GM18526 (cell line): ENCODE measurements around the gene MLYCD.

ENCODE experiments used
- POLR2A ChIP-seq: IDR thresholded peaks from 3 replicates; pipeline ENCODE4 v1.6.1; 2011; ENCODE audit not compliant: insufficient read length; ENCODE audit errors: extremely low read depth

MLYCD gene

DNA sequence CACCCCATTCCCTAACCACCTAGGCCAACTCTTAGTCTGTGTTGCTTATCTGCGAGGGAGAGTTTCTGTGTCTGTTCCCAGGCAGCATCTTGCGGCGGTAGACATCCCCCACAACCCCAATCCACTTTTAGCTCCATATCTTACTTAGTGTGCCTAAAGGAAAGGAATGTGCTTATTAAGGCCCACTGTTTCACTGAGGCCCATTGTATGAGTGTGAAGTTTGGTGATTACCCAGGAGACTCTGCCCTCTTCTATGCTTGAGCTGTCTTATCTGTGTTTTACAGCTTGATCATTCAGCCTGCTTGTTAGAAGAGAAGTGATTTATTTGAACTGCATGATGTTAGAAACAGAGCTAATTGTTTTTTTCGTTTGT, 10.3 kb upstream of the MLYCD start:
- no peak for TF ChIP-seq POLR2A

DNA sequence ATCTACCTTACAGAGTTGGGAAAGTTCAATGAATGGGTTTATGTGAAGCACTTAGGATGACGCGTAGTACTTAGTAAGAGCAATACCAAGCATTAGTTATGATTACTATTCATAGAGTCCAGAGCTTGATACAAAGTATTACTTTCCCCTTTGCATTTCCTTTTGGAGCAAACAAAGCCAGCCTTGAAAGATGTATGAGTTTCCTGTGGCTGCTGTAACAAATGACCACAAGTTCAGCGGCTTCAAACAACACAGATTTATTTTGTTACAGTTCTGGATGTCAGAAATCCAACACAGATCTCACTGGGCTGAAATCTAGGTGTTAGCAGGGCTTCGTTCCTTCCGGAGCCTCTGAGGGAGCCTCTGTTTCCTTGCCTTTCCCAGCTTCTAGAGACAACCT, 8.6 kb upstream of the MLYCD start:
- TF ChIP-seq POLR2A = no peak

- no peak for TF ChIP-seq POLR2A
These were observed 7.2 kb upstream of the MLYCD start for GRCh38 chr16:83891742-83892141.

- TF ChIP-seq POLR2A = no peak
These were observed 3.7 kb upstream of the MLYCD start for GRCh38 chr16:83895243-83895642.

DNA sequence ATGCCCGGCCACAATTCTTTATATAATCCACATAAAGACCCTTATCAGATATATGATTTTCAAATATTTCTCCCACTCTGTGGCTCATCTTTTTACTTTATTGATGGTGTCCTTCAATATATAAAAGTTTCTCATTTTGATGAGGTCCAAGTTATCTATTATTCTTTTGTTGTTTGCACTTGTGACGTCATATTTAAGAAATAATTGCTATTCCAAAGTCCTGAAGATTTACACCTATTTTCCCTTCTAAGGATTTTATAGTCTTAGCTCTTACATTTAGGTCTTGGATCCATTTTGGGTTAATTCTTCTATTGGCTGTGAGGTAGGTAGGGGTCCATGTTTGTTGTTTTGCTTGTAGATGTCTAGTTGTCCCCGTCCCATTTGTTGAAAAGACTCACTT, 3.0 kb upstream of the MLYCD start:
- no peak for TF ChIP-seq POLR2A

GRCh38 chr16:83899272-83899897, 470 bp downstream of the MLYCD start:
- TF ChIP-seq POLR2A = no peak

GRCh38 chr16:83899978-83900377, 1.1 kb downstream of the MLYCD start:
- no peak for TF ChIP-seq POLR2A

GRCh38 chr16:83900571-83900970, 1.7 kb downstream of the MLYCD start:
- TF ChIP-seq POLR2A = no peak

DNA sequence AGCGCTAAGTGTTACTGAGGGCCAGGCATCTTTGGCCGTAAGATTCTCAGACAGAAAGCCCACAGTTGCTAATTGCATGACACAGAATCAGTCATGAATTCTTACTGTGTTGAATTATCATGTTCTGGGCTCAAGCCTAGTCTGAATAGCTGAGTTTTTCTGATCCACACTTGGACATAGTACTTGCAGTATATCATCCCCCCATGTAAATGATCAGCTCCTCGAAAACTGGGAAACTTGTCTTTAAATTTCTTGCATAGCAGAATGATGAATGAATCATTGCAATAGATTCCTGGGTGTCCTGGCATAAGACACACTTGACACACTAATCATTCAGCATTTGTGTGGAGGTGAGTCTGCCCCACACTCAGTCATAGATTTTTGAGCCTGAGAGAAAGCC, 2.2 kb downstream of the MLYCD start:
- no peak for TF ChIP-seq POLR2A

DNA sequence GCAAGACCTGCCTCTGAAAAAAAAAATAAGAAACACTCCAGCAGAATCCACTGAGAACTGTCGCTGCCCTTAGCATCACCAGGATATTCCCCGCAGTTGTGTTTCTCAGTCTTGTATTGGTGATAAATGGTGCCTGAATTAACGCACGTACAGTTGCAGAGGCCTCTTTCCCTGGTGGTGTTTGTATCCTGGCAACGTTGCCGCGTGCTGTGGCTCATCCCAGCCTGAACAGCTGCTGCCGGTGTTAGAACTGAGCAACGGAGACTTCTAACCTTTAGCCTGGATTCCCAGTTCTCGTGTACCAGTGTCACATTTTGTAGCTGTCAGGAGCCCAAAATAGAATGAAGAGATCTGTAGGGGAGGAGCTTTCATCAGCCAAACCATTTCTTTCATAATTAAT, 4.8 kb downstream of the MLYCD start:
- no peak for TF ChIP-seq POLR2A

DNA sequence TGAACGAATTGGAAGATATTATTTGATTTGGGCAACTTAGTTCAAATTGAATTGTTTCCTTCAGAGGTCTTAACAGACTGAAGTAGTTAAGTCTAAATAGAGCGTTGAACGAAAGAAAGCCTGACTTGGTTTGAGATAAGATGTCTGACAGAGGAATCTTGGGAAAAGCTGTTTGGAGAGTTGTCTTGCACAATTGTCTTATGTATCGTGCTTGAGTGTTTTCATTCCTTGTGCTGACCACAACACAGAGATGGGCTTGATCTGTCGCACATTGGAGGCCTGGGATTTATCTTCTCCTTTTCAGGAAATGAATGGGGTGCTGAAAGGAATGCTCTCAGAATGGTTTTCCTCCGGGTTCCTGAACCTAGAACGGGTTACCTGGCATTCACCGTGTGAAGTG, 7.8 kb downstream of the MLYCD start:
- TF ChIP-seq POLR2A = no peak

GRCh38 chr16:83907111-83907510, 8.2 kb downstream of the MLYCD start:
- TF ChIP-seq POLR2A = no peak

- TF ChIP-seq POLR2A = no peak
These were observed 8.8 kb downstream of the MLYCD start for GRCh38 chr16:83907631-83908250.

GRCh38 chr16:83908798-83909197, 9.9 kb downstream of the MLYCD start:
- TF ChIP-seq POLR2A = no peak

GRCh38 chr16:83911290-83911689, 12.4 kb downstream of the MLYCD start:
- TF ChIP-seq POLR2A = no peak

GRCh38 chr16:83912519-83913244, 13.8 kb downstream of the MLYCD start:
- TF ChIP-seq POLR2A = no peak

GRCh38 chr16:83913245-83913633, 14.3 kb downstream of the MLYCD start:
- no peak for TF ChIP-seq POLR2A

- no peak for TF ChIP-seq POLR2A
These were observed 15.3 kb downstream of the MLYCD start for GRCh38 chr16:83914091-83914710.
